A673 (cell line): ENCODE data around the gene BANP. TPM values are rescaled to one million over a fixed set of nuclear protein-coding genes. Genes with fewer than 3 reads are reported as not detected.

Source experiments
- BruUV-seq: library from RNA; stranded (reverse); fragments of 400-500 nt; replicated peaks from 2 replicates; lab custom pipeline; 2021; lab: Mats Ljungman, UMichigan
- CTCF ChIA-PET: fragments of 300-600 bp; sonication (Branson Sonifier 250); formaldehyde crosslinking; loops from one replicate; lab custom pipeline; 2022; ENCODE audit warnings: antibody characterized with exemption; lab: Charles Lee
- POLR2A ChIA-PET: fragments of 300-600 bp; sonication (Branson Sonifier 250); formaldehyde crosslinking; loops from one replicate; lab custom pipeline; 2022; ENCODE audit warnings: antibody characterized with exemption; ENCODE audit not compliant: low non-redundant PET; lab: Charles Lee
- DNase-seq: peaks from one replicate; pipeline ENCODE4 v3.0.0-alpha.2; 2015; ENCODE audit warnings: low spot score
- H3K27ac ChIP-seq: fragments of 200-600 bp; sonication (generic); 2 replicates; pipeline ENCODE4 v1.5.1; 2016; ENCODE audit warnings: mixed run types, low read depth, mild to moderate bottlenecking, mixed read lengths, antibody characterized with exemption, low read length; ENCODE audit not compliant: poor library complexity, severe bottlenecking
- H3K27me3 ChIP-seq: fragments of 200-600 bp; sonication (generic); replicated peaks from 2 replicates; pipeline ENCODE4 v1.6.1; 2017; ENCODE audit warnings: mixed run types, low read depth, mild to moderate bottlenecking, mixed read lengths, antibody characterized with exemption, low read length; ENCODE audit not compliant: insufficient read depth, poor library complexity
- H3K36me3 ChIP-seq: fragments of 200-600 bp; sonication (generic); 2 replicates; pipeline ENCODE4 v1.6.1; 2016; ENCODE audit warnings: mixed run types, mild to moderate bottlenecking, mixed read lengths, antibody characterized with exemption, low read length; ENCODE audit not compliant: insufficient read depth, poor library complexity, severe bottlenecking
- H3K4me1 ChIP-seq: fragments of 200-600 bp; sonication (generic); 2 replicates; pipeline ENCODE4 v1.6.1; 2017; ENCODE audit warnings: mixed run types, mild to moderate bottlenecking, mixed read lengths, antibody characterized with exemption, low read length; ENCODE audit not compliant: insufficient read depth, poor library complexity, severe bottlenecking
- H3K4me3 ChIP-seq: fragments of 200-600 bp; sonication (generic); 2 replicates; pipeline ENCODE4 v1.5.1; 2016; ENCODE audit warnings: low read depth, mixed run types, mild to moderate bottlenecking, mixed read lengths, low read length; ENCODE audit not compliant: poor library complexity, severe bottlenecking
- H3K9me3 ChIP-seq: fragments of 200-600 bp; sonication (generic); 2 replicates; pipeline ENCODE4 v1.6.1; 2016; ENCODE audit warnings: mixed run types, low read depth, mild to moderate bottlenecking, mixed read lengths, antibody characterized with exemption, low read length; ENCODE audit not compliant: poor library complexity, severe bottlenecking
- EZH2 ChIP-seq: fragments of 200-600 bp; sonication (generic); IDR thresholded peaks from 2 replicates; pipeline ENCODE4 v1.6.1; 2017; ENCODE audit warnings: borderline replicate concordance, low read depth, mild to moderate bottlenecking, mixed read lengths, antibody characterized with exemption, low read length; ENCODE audit not compliant: poor library complexity, severe bottlenecking
- intact Hi-C: fragments of 100-400 bp; cut with micrococcal nuclease; formaldehyde crosslinking; loops from one replicate; pipeline ENCODE4 v1.10.0; 2022; ENCODE audit not compliant: unreplicated experiment
- total RNA-seq: library from RNA; stranded (reverse); gene quantifications from 2 replicates; pipeline ENCODE4 v1.2.3, GENCODE V29; 2021
- TF ChIP-seq, protein P1 (sequence below): fragments of 300-800, 200-600 bp; sonication (generic); conservative IDR thresholded peaks from 2 replicates; pipeline ENCODE4 v1.5.1; 2017; ENCODE audit warnings: low read depth, mild to moderate bottlenecking, antibody characterized with exemption, low read length, moderate library complexity, mixed read lengths

Gene BANP
- total RNA-seq, 1 experiment from 2014 or later, result 44.3 TPM

DNA sequence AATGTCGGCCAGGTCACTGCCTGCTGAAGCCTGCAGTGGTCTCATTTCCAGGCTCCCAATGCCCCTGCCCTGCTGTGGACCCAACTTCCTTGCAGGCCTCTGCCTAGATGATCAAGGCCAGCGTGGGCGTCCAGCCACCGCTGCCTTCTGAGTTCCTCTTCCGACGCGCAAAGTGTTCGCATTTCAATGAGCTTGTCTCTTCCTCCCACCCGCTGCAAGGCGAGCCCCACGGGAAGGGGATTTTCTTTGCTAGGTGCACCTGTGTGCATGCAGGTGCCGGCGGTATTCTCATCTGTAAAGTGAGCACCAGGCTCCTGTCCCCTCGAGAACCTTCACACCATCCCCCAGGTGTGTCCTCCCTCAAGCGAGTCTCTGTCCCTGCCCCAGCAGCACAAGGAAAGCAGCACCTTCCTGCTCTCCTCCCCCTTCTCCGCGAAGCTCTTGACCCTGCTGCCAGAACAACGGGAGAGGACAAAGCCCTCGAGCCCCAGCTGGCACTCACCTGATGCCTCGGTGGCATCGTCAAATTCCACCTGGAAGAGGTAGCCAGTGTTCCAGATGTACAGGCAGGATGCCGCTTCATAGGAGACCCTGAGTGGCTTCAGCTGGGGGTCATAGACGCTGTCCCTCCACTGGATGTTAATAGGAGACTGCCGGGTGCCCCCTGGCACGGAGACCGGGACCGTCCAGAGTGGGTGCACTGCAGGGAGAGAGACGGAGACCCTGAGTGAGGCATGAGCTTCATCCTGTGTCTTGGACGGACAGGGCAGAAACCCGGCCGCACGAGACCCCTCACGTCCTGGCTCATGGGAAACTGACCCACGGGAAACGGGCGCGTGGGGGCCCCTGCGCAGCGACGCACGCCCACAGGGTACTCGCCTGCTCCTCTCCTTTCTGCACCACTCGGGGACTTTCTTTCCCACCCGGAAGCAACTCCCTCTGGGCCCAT is 24.7 kb upstream of the BANP start:
- POLR2A ChIA-PET, result no interaction called here
- DNase-seq, result no peak
- intact Hi-C loops, result no loop called here

DNA sequence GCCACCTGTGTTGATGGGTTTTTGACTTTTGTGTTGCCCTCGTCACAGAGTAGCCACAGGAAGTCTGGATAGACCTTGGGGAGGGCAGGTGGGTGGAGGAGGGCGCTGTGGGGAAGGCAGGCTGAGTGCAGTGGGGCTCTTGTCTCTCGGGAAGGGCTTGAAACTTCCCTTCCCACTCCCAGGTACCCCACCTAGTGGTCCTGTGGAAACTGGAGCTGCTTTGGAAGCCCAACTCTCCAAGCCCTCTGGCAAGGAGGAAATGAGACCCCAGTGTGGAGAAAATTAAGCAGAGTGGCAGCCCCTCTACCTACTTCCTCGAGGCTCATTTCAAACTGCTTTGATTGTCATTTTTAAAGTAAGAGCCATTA is 24.1 kb upstream of the BANP start:
- BruUV-seq, result no TSS peak
- Histone ChIP-seq H3K27me3 (no peaks in the 10 kb centered on the region), H3K4me1 (peaks cover 21% of the 10 kb centered on the region), H3K4me3 (no peak overlapping the region), H3K9me3 (no peaks in the 10 kb centered on the region), H3K27ac (no peak overlapping the region), H3K36me3 (no peaks in the 10 kb centered on the region)
- intact Hi-C loops, result no loop called here
- ChIA-PET CTCF (no interaction called here), POLR2A (no interaction called here)
- no peak for DNase-seq
- TF ChIP-seq EZH2, result no peak
- TF ChIP-seq, protein P1, sequence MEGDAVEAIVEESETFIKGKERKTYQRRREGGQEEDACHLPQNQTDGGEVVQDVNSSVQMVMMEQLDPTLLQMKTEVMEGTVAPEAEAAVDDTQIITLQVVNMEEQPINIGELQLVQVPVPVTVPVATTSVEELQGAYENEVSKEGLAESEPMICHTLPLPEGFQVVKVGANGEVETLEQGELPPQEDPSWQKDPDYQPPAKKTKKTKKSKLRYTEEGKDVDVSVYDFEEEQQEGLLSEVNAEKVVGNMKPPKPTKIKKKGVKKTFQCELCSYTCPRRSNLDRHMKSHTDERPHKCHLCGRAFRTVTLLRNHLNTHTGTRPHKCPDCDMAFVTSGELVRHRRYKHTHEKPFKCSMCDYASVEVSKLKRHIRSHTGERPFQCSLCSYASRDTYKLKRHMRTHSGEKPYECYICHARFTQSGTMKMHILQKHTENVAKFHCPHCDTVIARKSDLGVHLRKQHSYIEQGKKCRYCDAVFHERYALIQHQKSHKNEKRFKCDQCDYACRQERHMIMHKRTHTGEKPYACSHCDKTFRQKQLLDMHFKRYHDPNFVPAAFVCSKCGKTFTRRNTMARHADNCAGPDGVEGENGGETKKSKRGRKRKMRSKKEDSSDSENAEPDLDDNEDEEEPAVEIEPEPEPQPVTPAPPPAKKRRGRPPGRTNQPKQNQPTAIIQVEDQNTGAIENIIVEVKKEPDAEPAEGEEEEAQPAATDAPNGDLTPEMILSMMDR, result no peak

More for the DNA sequence above, 24.7 kb upstream of the BANP start:
- H3K9me3 ChIP-seq, result no peaks in the 10 kb centered on the region
- H3K27me3 ChIP-seq, result no peaks in the 10 kb centered on the region
- no peak overlapping the region for H3K4me3 ChIP-seq
- CTCF ChIA-PET, result no interaction called here
- TF ChIP-seq, protein P1, result no peak
- TF ChIP-seq EZH2, result no peak
- H3K27ac ChIP-seq, result no peak overlapping the region
- H3K4me1 ChIP-seq, result peaks cover 21% of the 10 kb centered on the region
- no peaks in the 10 kb centered on the region for H3K36me3 ChIP-seq
- BruUV-seq, result no TSS peak

DNA sequence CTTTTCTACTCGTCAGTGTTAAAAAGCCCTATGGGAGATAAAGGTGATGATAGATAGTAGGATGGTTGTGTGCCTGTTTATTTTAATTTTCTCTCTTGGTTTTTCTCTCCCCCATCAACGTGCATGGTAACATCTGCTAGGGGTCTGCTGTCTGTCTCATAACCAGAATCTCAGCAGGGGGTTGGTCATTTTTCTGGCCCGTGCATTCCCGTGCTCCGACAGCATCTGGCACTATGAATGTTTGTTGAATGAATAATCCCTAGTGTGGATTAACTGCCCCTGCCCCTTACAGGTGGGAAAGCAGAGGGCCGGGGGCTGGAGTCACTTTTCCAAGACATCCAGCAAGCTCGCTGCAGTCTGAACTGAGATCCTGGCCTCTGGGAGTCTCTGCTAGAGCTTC is 21.2 kb upstream of the BANP start:
- POLR2A ChIA-PET, result no interaction called here

More for the DNA sequence above, 21.2 kb upstream of the BANP start:
- intact Hi-C loops, result no loop called here
- no peaks in the 10 kb centered on the region for H3K27me3 ChIP-seq
- TF ChIP-seq EZH2, result no peak
- TF ChIP-seq, protein P1, result no peak
- no peaks in the 10 kb centered on the region for H3K36me3 ChIP-seq
- H3K27ac ChIP-seq, result no peak overlapping the region
- H3K4me1 ChIP-seq, result peaks cover 10% of the 10 kb centered on the region
- H3K4me3 ChIP-seq, result no peak overlapping the region
- DNase-seq, result no peak
- BruUV-seq, result no TSS peak
- CTCF ChIA-PET, result no interaction called here
- no peaks in the 10 kb centered on the region for H3K9me3 ChIP-seq
